Fibroblast of lung (primary cell): ENCODE measurements around the gene ACTR1B. TPM values are rescaled to one million over a fixed set of nuclear protein-coding genes. Genes with fewer than 3 reads are reported as not detected.

ENCODE experiments used
- DNase-seq, 2 donors: peaks; one replicate each; pipeline versions ENCODE4 v3.0.0 to v3.0.0-alpha.2; 2010; ENCODE audit warnings: low read depth in 2 of 2
- H2AFZ ChIP-seq: 2 replicates; pipeline ENCODE4 v1.5.1; 2012; ENCODE audit warnings: low read length, control low read depth, inconsistent platforms
- H3K27ac ChIP-seq: 2 replicates; pipeline ENCODE4 v1.5.1; 2011; ENCODE audit warnings: low read length, control low read depth; ENCODE audit not compliant: insufficient read depth
- H3K27me3 ChIP-seq: 2 replicates; pipeline ENCODE4 v1.5.1; 2011; ENCODE audit warnings: mild to moderate bottlenecking, low read length; ENCODE audit not compliant: control insufficient read depth, insufficient read depth
- H3K36me3 ChIP-seq: 2 replicates; pipeline ENCODE4 v1.5.1; 2011; ENCODE audit warnings: low read length; ENCODE audit not compliant: control insufficient read depth, insufficient read depth
- H3K4me1 ChIP-seq: 2 replicates; pipeline ENCODE4 v1.5.1; 2011; ENCODE audit warnings: low read length; ENCODE audit not compliant: control insufficient read depth, insufficient read depth; ENCODE audit errors: extremely low read depth
- H3K4me2 ChIP-seq: 2 replicates; pipeline ENCODE4 v1.5.1; 2011; ENCODE audit warnings: low read length, control low read depth; ENCODE audit not compliant: insufficient read depth; ENCODE audit errors: extremely low read depth
- H3K4me3 ChIP-seq, 4 experiments: fragments of 200-600 bp in 1 of 4; sonication (generic) in 1 of 4; replicated peaks in 1 of 4; 2 replicates each; pipeline ENCODE4 v1.5.1; 2011 to 2016; ENCODE audit warnings: low read length in 4 of 4, low read depth in 3 of 4, mild to moderate bottlenecking in 3 of 4, control low read depth in 2 of 4, inconsistent platforms in 1 of 4, mixed read lengths in 1 of 4; ENCODE audit not compliant: insufficient read depth in 1 of 4; ENCODE audit errors: control extremely low read depth in 1 of 4
- H3K79me2 ChIP-seq: 2 replicates; pipeline ENCODE4 v1.5.1; 2012; ENCODE audit warnings: mild to moderate bottlenecking, low read length, inconsistent platforms; ENCODE audit not compliant: control insufficient read depth, insufficient read depth
- H3K9ac ChIP-seq: 2 replicates; pipeline ENCODE4 v1.5.1; 2011; ENCODE audit warnings: mild to moderate bottlenecking, low read length, control low read depth; ENCODE audit not compliant: insufficient read depth
- H3K9me3 ChIP-seq: 2 replicates; pipeline ENCODE4 v1.5.1; 2012; ENCODE audit warnings: low read depth, low read length; ENCODE audit not compliant: control insufficient read depth, insufficient read depth
- H4K20me1 ChIP-seq: 2 replicates; pipeline ENCODE4 v1.5.1; 2011; ENCODE audit warnings: low read length; ENCODE audit not compliant: control insufficient read depth, insufficient read depth; ENCODE audit errors: extremely low read depth
- EZH2 ChIP-seq: IDR thresholded peaks from 2 replicates; pipeline ENCODE4 v1.5.1; 2012; ENCODE audit warnings: low read length, control low read depth, mild to moderate bottlenecking; ENCODE audit errors: missing control alignments
- polyA plus RNA-seq, 2 donors: library from polyadenylated mRNA; depleted of rRNA in 1 of 2; stranded (reverse) in 1 of 2; unstranded in 1 of 2; fragments of >200 nt; gene quantifications; 2 replicates each; pipeline ENCODE4 v1.2.1, GENCODE V29; 2011 to 2012; ENCODE audit warnings: missing spikeins in 1 of 2
- total RNA-seq: library from RNA; depleted of rRNA; stranded (reverse); fragments of >200 nt; gene quantifications from 2 replicates; pipeline ENCODE4 v1.2.1, GENCODE V29; 2014
- TF ChIP-seq, protein P1 (sequence below), 2 donors: IDR thresholded peaks in 1 of 2; conservative IDR thresholded peaks in 1 of 2; 1 replicate in 1 of 2; 2 replicates in 1 of 2; pipeline ENCODE4 v1.5.1; 2011 to 2012; ENCODE audit warnings: low read length in 2 of 2, control low read depth in 1 of 2, inconsistent platforms in 1 of 2, low read depth in 1 of 2, mild to moderate bottlenecking in 1 of 2

Gene ACTR1B
- total and polyA plus RNA-seq, 2 donors (not counting 1 experiment from before 2014, with no cell fraction given): 38.3 to 69.9 TPM

- Histone ChIP-seq H3K27ac (no peak overlapping the region), H3K9me3 (no peaks in the 10 kb centered on the region), H2AFZ (no peak overlapping the region), H3K4me2 (no peak overlapping the region), H3K9ac (no peak overlapping the region), H3K79me2 (no peaks in the 10 kb centered on the region), H3K4me3 (no peak overlapping the region), H3K4me1 (no peaks in the 10 kb centered on the region), H3K27me3 (peaks cover 6% of the 10 kb centered on the region), H3K36me3 (no peaks in the 10 kb centered on the region), H4K20me1 (no peaks in the 10 kb centered on the region)
- DNase-seq: no peak
- TF ChIP-seq, protein P1, sequence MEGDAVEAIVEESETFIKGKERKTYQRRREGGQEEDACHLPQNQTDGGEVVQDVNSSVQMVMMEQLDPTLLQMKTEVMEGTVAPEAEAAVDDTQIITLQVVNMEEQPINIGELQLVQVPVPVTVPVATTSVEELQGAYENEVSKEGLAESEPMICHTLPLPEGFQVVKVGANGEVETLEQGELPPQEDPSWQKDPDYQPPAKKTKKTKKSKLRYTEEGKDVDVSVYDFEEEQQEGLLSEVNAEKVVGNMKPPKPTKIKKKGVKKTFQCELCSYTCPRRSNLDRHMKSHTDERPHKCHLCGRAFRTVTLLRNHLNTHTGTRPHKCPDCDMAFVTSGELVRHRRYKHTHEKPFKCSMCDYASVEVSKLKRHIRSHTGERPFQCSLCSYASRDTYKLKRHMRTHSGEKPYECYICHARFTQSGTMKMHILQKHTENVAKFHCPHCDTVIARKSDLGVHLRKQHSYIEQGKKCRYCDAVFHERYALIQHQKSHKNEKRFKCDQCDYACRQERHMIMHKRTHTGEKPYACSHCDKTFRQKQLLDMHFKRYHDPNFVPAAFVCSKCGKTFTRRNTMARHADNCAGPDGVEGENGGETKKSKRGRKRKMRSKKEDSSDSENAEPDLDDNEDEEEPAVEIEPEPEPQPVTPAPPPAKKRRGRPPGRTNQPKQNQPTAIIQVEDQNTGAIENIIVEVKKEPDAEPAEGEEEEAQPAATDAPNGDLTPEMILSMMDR (conservative IDR thresholded peaks at IDR 0.05 in 1 of 2, IDR thresholded peaks at IDR 0.05 in 1 of 2; ENCODE audit: low read depth in 1 of 2, low read length in 2 of 2): no peak
- TF ChIP-seq EZH2: no peak
Measured at GRCh38 chr2:97707362-97708047, 43.7 kb upstream of the ACTR1B start.

DNA sequence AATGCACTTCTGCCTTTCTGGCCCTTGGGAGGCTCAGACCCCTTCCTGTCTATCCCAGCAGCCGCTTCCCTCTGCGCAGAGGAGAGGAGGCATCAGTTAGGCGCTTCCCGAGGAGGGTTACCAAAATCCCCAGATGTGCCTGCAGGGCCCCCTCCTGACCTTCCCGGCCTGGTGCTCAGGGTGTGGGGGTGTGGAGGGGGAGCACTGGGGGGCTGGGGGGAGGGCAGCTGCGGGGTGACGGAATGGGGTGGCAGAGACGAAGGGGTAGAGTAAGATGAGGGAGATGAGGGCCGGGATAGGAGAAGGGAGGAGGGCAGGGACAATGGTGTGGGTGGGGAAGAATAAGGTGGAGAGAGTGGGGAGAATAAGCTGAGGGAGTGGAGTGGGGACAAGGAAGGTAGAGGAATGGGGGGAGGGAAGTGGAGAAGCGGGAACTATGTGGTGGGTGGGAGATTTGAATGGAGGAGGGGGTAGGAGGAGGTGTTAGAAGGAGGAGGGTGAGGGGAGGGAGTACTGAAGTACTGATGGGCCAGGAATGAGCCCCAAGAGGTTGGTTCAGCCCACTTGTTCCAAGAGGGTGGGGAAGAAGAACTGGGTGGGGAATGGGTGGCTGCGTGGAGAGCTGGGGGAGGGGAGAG, 43.0 kb upstream of the ACTR1B start:
- Histone ChIP-seq H3K36me3 (no peaks in the 10 kb centered on the region), H2AFZ (no peak overlapping the region), H3K4me1 (no peaks in the 10 kb centered on the region), H4K20me1 (no peaks in the 10 kb centered on the region), H3K4me3 (no peak overlapping the region), H3K9ac (no peak overlapping the region), H3K4me2 (no peak overlapping the region), H3K27me3 (peaks cover 6% of the 10 kb centered on the region), H3K9me3 (no peaks in the 10 kb centered on the region), H3K79me2 (no peaks in the 10 kb centered on the region), H3K27ac (no peak overlapping the region)
- DNase-seq: no peak
- TF ChIP-seq EZH2: no peak
- TF ChIP-seq, protein P1 (conservative IDR thresholded peaks at IDR 0.05 in 1 of 2, IDR thresholded peaks at IDR 0.05 in 1 of 2; ENCODE audit: low read depth in 1 of 2, low read length in 2 of 2): no peak

DNA sequence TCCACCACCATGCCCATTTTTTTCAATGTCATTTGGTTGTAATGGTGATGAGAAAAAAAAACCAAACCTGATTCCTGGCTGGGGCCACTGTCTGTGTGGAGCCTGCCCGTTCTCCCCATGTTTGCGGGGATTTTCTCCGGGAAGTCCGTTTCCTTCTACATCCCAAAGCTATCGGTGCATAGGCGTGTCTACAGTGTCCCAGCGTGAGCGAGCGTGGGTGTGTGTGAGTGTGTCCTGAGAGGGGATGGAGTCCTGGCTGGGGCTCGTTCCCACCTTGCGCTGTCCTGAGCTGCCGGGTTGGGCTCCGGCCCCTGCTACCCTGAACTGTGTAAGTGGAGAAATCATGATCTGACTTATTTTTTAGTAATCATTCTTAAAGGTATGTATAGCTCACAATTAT, 42.3 kb upstream of the ACTR1B start:
- H3K9ac ChIP-seq: no peak overlapping the region
- H4K20me1 ChIP-seq: no peaks in the 10 kb centered on the region
- H3K4me1 ChIP-seq: no peaks in the 10 kb centered on the region
- no peaks in the 10 kb centered on the region for H3K36me3 ChIP-seq
- no peak overlapping the region for H3K4me3 ChIP-seq
- H2AFZ ChIP-seq: no peak overlapping the region
- H3K79me2 ChIP-seq: no peaks in the 10 kb centered on the region
- TF ChIP-seq EZH2: no peak
- TF ChIP-seq, protein P1 (conservative IDR thresholded peaks at IDR 0.05 in 1 of 2, IDR thresholded peaks at IDR 0.05 in 1 of 2; ENCODE audit: low read depth in 1 of 2, low read length in 2 of 2): no peak
- H3K27me3 ChIP-seq: peaks cover 6% of the 10 kb centered on the region
- no peak overlapping the region for H3K27ac ChIP-seq
- H3K4me2 ChIP-seq: no peak overlapping the region
- no peak for DNase-seq
- no peaks in the 10 kb centered on the region for H3K9me3 ChIP-seq
